22Rv1 (cell line): ENCODE measurements around the gene MITD1.

ENCODE experiments used
- ZFX ChIP-seq: fragments of 450-650 bp; IDR thresholded peaks from 2 replicates; pipeline ENCODE4 v1.6.1; 2017; ENCODE audit warnings: antibody characterized with exemption, borderline replicate concordance
- TF ChIP-seq, protein P1 (sequence below): fragments of 450-650 bp; IDR thresholded peaks from 2 replicates; pipeline ENCODE4 v1.5.1; 2017; ENCODE audit warnings: mild to moderate bottlenecking

DNA sequence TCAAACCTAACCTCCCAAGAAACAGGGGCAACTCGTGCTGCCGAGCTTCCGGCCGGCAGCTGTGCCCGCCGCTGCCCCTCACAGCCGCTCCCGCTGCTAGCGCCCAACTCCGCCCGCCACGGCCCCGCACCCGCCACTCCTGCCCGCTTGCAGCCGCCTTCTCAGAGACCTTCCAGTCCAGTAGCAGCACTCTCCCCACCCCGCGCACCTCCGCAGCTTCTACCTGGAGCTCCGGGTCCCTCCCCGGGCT, 40.1 kb downstream of the MITD1 start:
- TF ChIP-seq, protein P1, sequence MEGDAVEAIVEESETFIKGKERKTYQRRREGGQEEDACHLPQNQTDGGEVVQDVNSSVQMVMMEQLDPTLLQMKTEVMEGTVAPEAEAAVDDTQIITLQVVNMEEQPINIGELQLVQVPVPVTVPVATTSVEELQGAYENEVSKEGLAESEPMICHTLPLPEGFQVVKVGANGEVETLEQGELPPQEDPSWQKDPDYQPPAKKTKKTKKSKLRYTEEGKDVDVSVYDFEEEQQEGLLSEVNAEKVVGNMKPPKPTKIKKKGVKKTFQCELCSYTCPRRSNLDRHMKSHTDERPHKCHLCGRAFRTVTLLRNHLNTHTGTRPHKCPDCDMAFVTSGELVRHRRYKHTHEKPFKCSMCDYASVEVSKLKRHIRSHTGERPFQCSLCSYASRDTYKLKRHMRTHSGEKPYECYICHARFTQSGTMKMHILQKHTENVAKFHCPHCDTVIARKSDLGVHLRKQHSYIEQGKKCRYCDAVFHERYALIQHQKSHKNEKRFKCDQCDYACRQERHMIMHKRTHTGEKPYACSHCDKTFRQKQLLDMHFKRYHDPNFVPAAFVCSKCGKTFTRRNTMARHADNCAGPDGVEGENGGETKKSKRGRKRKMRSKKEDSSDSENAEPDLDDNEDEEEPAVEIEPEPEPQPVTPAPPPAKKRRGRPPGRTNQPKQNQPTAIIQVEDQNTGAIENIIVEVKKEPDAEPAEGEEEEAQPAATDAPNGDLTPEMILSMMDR = no peak
- TF ChIP-seq ZFX = no peak
